ENCODE results near the gene OR10A2.

OR10A2 gene

DNA sequence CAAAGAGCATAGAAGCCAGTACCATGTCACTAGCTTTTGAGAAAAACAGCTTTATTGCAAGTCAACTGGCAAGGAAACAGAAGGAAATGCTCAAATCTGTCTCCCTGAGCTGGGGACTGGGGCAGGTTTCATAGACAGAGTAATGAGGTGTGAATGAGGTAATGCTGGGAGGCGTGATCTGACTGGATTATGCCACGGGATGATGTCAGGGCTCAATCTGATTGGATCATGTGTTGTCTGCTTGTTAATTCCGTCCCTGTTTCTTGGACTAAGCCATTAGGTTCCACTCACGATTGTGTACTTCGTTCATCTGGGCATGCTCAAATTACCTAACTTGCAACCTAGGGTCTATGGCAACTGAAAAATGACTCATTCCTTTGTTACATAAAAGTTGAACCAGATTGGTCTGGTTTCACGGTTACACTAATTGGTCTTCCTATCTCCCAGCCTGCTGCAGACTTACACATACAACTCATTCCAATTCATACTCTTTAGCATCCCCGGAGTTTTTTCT lies 37.6 kb upstream of the OR10A2 start (continued):
- TF ChIP-seq, protein P1, sequence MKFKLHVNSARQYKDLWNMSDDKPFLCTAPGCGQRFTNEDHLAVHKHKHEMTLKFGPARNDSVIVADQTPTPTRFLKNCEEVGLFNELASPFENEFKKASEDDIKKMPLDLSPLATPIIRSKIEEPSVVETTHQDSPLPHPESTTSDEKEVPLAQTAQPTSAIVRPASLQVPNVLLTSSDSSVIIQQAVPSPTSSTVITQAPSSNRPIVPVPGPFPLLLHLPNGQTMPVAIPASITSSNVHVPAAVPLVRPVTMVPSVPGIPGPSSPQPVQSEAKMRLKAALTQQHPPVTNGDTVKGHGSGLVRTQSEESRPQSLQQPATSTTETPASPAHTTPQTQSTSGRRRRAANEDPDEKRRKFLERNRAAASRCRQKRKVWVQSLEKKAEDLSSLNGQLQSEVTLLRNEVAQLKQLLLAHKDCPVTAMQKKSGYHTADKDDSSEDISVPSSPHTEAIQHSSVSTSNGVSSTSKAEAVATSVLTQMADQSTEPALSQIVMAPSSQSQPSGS (tag by site-specific recombination; IDR thresholded peaks at IDR 0.05; ENCODE audit: low read depth), result peak; percentile 91
- no peak for TF ChIP-seq YY1 (tag by site-specific recombination; IDR thresholded peaks at IDR 0.05)
- TF ChIP-seq, protein P2, sequence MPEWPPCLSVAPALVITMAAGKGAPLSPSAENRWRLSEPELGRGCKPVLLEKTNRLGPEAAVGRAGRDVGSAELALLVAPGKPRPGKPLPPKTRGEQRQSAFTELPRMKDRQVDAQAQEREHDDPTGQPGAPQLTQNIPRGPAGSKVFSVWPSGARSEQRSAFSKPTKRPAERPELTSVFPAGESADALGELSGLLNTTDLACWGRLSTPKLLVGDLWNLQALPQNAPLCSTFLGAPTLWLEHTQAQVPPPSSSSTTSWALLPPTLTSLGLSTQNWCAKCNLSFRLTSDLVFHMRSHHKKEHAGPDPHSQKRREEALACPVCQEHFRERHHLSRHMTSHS (tag by site-specific recombination; IDR thresholded peaks at IDR 0.05), result no peak
- no peak for TF ChIP-seq ZNF701 (tag by site-specific recombination; IDR thresholded peaks at IDR 0.05)
- TF ChIP-seq, protein P3, sequence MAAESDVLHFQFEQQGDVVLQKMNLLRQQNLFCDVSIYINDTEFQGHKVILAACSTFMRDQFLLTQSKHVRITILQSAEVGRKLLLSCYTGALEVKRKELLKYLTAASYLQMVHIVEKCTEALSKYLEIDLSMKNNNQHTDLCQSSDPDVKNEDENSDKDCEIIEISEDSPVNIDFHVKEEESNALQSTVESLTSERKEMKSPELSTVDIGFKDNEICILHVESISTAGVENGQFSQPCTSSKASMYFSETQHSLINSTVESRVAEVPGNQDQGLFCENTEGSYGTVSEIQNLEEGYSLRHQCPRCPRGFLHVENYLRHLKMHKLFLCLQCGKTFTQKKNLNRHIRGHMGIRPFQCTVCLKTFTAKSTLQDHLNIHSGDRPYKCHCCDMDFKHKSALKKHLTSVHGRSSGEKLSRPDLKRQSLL (tag by site-specific recombination; IDR thresholded peaks at IDR 0.05), result no peak
- TF ChIP-seq ZNF654 (tag by site-specific recombination; IDR thresholded peaks at IDR 0.05; ENCODE audit: low read depth), result no peak
- TF ChIP-seq, protein P4, sequence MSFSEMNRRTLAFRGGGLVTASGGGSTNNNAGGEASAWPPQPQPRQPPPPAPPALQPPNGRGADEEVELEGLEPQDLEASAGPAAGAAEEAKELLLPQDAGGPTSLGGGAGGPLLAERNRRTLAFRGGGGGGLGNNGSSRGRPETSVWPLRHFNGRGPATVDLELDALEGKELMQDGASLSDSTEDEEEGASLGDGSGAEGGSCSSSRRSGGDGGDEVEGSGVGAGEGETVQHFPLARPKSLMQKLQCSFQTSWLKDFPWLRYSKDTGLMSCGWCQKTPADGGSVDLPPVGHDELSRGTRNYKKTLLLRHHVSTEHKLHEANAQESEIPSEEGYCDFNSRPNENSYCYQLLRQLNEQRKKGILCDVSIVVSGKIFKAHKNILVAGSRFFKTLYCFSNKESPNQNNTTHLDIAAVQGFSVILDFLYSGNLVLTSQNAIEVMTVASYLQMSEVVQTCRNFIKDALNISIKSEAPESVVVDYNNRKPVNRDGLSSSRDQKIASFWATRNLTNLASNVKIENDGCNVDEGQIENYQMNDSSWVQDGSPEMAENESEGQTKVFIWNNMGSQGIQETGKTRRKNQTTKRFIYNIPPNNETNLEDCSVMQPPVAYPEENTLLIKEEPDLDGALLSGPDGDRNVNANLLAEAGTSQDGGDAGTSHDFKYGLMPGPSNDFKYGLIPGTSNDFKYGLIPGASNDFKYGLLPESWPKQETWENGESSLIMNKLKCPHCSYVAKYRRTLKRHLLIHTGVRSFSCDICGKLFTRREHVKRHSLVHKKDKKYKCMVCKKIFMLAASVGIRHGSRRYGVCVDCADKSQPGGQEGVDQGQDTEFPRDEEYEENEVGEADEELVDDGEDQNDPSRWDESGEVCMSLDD (tag by site-specific recombination; IDR thresholded peaks at IDR 0.05), result no peak
- TF ChIP-seq, protein P5, sequence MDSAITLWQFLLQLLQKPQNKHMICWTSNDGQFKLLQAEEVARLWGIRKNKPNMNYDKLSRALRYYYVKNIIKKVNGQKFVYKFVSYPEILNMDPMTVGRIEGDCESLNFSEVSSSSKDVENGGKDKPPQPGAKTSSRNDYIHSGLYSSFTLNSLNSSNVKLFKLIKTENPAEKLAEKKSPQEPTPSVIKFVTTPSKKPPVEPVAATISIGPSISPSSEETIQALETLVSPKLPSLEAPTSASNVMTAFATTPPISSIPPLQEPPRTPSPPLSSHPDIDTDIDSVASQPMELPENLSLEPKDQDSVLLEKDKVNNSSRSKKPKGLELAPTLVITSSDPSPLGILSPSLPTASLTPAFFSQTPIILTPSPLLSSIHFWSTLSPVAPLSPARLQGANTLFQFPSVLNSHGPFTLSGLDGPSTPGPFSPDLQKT (IDR thresholded peaks at IDR 0.05; ENCODE audit: borderline replicate concordance, low read depth, low read length), result no peak
- TF ChIP-seq, protein P6, sequence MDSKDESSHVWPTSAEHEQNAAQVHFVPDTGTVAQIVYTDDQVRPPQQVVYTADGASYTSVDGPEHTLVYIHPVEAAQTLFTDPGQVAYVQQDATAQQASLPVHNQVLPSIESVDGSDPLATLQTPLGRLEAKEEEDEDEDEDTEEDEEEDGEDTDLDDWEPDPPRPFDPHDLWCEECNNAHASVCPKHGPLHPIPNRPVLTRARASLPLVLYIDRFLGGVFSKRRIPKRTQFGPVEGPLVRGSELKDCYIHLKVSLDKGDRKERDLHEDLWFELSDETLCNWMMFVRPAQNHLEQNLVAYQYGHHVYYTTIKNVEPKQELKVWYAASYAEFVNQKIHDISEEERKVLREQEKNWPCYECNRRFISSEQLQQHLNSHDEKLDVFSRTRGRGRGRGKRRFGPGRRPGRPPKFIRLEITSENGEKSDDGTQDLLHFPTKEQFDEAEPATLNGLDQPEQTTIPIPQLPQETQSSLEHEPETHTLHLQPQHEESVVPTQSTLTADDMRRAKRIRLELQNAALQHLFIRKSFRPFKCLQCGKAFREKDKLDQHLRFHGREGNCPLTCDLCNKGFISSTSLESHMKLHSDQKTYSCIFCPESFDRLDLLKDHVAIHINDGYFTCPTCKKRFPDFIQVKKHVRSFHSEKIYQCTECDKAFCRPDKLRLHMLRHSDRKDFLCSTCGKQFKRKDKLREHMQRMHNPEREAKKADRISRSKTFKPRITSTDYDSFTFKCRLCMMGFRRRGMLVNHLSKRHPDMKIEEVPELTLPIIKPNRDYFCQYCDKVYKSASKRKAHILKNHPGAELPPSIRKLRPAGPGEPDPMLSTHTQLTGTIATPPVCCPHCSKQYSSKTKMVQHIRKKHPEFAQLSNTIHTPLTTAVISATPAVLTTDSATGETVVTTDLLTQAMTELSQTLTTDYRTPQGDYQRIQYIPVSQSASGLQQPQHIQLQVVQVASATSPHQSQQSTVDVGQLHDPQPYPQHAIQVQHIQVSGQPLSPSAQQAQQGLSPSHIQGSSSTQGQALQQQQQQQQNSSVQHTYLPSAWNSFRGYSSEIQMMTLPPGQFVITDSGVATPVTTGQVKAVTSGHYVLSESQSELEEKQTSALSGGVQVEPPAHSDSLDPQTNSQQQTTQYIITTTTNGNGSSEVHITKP (tag by site-specific recombination; IDR thresholded peaks at IDR 0.05), result peak; percentile 87
- TF ChIP-seq ZNF112 (tag by site-specific recombination; IDR thresholded peaks at IDR 0.05), result no peak
- no peak for TF ChIP-seq TRIM28 (IDR thresholded peaks at IDR 0.05; ENCODE audit: borderline replicate concordance, low read length)
- no peak for TF ChIP-seq SCRT2 (tag by site-specific recombination; IDR thresholded peaks at IDR 0.05)
- TF ChIP-seq ZNF514 (tag by site-specific recombination; IDR thresholded peaks at IDR 0.05), result no peak
- TF ChIP-seq ZNF37A (tag by site-specific recombination; IDR thresholded peaks at IDR 0.05), result no peak
- TF ChIP-seq EGR2 (tag by site-specific recombination; IDR thresholded peaks at IDR 0.05; ENCODE audit: low read depth), result no peak
- no peak for TF ChIP-seq ZNF157 (tag by site-specific recombination; IDR thresholded peaks at IDR 0.05)
- TF ChIP-seq, protein P7, sequence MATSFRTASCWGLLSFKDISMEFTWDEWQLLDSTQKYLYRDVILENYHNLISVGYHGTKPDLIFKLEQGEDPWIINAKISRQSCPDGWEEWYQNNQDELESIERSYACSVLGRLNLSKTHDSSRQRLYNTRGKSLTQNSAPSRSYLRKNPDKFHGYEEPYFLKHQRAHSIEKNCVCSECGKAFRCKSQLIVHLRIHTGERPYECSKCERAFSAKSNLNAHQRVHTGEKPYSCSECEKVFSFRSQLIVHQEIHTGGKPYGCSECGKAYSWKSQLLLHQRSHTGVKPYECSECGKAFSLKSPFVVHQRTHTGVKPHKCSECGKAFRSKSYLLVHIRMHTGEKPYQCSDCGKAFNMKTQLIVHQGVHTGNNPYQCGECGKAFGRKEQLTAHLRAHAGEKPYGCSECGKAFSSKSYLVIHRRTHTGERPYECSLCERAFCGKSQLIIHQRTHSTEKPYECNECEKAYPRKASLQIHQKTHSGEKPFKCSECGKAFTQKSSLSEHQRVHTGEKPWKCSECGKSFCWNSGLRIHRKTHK (tag by site-specific recombination; IDR thresholded peaks at IDR 0.05), result no peak
- peak; percentile 77 for TF ChIP-seq SP2 (tag by site-specific recombination; IDR thresholded peaks at IDR 0.05)
- peak; percentile 70 for TF ChIP-seq SP7 (tag by site-specific recombination; IDR thresholded peaks at IDR 0.05)
- TF ChIP-seq ZNF394 (tag by site-specific recombination; IDR thresholded peaks at IDR 0.05; ENCODE audit: borderline replicate concordance), result peak; percentile 12; the same call in 1 of the 2 replicates
- TF ChIP-seq IKZF3 (tag by site-specific recombination; IDR thresholded peaks at IDR 0.05), result no peak
- TF ChIP-seq ZNF426 (tag by site-specific recombination; IDR thresholded peaks at IDR 0.05), result no peak
- TF ChIP-seq ZBTB20 (tag by site-specific recombination; IDR thresholded peaks at IDR 0.05), result no peak
- no peak for TF ChIP-seq ZBTB8A (tag by site-specific recombination; IDR thresholded peaks at IDR 0.05)
- TF ChIP-seq ZNF558 (tag by site-specific recombination; IDR thresholded peaks at IDR 0.05), result no peak
- no peak for TF ChIP-seq ZNF10 (tag by site-specific recombination; IDR thresholded peaks at IDR 0.05)
- TF ChIP-seq, protein P8, sequence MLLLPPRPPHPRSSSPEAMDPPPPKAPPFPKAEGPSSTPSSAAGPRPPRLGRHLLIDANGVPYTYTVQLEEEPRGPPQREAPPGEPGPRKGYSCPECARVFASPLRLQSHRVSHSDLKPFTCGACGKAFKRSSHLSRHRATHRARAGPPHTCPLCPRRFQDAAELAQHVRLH (tag by site-specific recombination; IDR thresholded peaks at IDR 0.05), result 0 out of 2 replicates have a peak, but pooled peaks have one; percentile 66
- no peak for TF ChIP-seq ZNF140 (tag by site-specific recombination; IDR thresholded peaks at IDR 0.05)
